Mucosa of rectum (tissue), 2 donors: ENCODE data around the gene NTRK1.
"Not testable (repeated sequence)": the region's sequence is repeated elsewhere in the genome, so short reads cannot be mapped to it uniquely, and the experiment has no call there.

ENCODE experiments used
- H3K27ac ChIP-seq, 2 donors: one replicate each; pipeline ENCODE4 v1.7.0; 2013; ENCODE audit warnings: inconsistent platforms in 2 of 2, low read depth in 2 of 2, low read length in 2 of 2
- H3K27me3 ChIP-seq, 2 donors: one replicate each; pipeline ENCODE4 v1.7.0; 2013; ENCODE audit warnings: low read length in 2 of 2; ENCODE audit not compliant: control insufficient read depth in 2 of 2, insufficient read depth in 2 of 2
- H3K36me3 ChIP-seq, 2 donors: one replicate each; pipeline ENCODE4 v1.7.0; 2013; ENCODE audit warnings: low read length in 2 of 2; ENCODE audit not compliant: control insufficient read depth in 2 of 2, insufficient read depth in 2 of 2
- H3K4me1 ChIP-seq, 2 donors: one replicate each; pipeline ENCODE4 v1.7.0; 2013; ENCODE audit warnings: low read length in 2 of 2, mild to moderate bottlenecking in 1 of 2; ENCODE audit not compliant: control insufficient read depth in 2 of 2, insufficient read depth in 2 of 2
- H3K4me3 ChIP-seq, 2 donors: one replicate each; pipeline ENCODE4 v1.7.0; 2013; ENCODE audit warnings: low read length in 2 of 2
- H3K9ac ChIP-seq, 2 donors: one replicate each; pipeline ENCODE4 v1.7.0; 2013; ENCODE audit warnings: low read length in 2 of 2, low read depth in 1 of 2, mild to moderate bottlenecking in 1 of 2
- H3K9me3 ChIP-seq, 2 donors: one replicate each; pipeline ENCODE4 v1.7.0; 2013; ENCODE audit warnings: low read length in 2 of 2; ENCODE audit not compliant: control insufficient read depth in 2 of 2
- donor health status: healthy.
- donor health status: Normal muscosa, but diverticular disease.

The NTRK1 gene

GRCh38 chr1:156922986-156923669 is 62.5 kb downstream of the NTRK1 start:
- peaks cover 4 to 8% of the 10 kb centered on the region in 2 donors for H3K4me1 ChIP-seq
- no peaks in the 10 kb centered on the region for H3K36me3 ChIP-seq
- H3K9ac ChIP-seq = no peak overlapping the region
- peaks cover 64 to 71% of the 10 kb centered on the region in 2 donors for H3K27me3 ChIP-seq
- H3K27ac ChIP-seq = no peak overlapping the region
- H3K4me3 ChIP-seq = no peak overlapping the region
- H3K9me3 ChIP-seq = no peaks in the 10 kb centered on the region

DNA sequence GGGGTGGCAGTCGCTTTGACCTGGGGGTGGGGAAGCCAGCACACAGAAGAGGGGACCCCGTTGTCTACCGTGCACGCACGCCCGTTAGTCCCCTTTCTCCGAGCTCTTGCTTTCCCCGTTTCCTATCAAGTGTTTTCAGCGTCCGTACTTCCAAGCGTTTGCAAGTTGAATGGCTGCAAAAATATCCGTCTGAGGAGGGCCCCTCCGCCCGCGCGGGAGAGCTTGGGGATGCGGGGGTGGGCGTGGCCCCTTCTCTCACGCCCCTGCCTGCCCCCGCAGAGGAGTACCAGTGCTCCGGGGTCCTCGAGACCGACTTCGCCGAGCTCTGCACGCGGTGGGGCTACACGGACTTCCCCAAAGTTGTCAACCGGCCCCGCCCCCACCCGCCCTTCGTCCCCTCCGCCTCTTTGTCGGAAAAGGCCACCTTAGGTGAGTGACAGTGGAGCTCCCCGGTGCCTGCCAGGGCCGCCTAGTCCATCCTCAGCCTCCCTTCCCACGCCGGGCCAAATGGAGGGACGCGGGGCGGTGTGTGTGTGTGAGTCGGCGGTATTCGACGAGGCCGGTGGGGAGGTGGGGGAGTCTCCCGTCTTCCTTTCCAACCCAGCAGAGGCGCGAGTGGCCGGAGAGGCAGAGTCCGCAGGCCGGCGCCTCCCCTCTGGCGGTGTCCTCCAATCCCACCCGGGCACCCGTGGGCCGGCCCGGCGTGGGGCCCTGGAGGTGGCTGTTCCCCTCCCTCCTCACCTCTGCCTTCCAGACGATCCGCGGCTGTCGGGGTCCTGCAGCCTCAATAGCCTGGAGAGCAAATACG is 63.2 kb downstream of the NTRK1 start:
- peaks cover 4 to 8% of the 10 kb centered on the region in 2 donors for H3K4me1 ChIP-seq
- H3K36me3 ChIP-seq = no peaks in the 10 kb centered on the region
- H3K9me3 ChIP-seq = no peaks in the 10 kb centered on the region
- peaks cover 66 to 72% of the 10 kb centered on the region in 2 donors for H3K27me3 ChIP-seq
- no peak overlapping the region for H3K9ac ChIP-seq
- no peak overlapping the region for H3K27ac ChIP-seq
- H3K4me3 ChIP-seq = no peak overlapping the region

DNA sequence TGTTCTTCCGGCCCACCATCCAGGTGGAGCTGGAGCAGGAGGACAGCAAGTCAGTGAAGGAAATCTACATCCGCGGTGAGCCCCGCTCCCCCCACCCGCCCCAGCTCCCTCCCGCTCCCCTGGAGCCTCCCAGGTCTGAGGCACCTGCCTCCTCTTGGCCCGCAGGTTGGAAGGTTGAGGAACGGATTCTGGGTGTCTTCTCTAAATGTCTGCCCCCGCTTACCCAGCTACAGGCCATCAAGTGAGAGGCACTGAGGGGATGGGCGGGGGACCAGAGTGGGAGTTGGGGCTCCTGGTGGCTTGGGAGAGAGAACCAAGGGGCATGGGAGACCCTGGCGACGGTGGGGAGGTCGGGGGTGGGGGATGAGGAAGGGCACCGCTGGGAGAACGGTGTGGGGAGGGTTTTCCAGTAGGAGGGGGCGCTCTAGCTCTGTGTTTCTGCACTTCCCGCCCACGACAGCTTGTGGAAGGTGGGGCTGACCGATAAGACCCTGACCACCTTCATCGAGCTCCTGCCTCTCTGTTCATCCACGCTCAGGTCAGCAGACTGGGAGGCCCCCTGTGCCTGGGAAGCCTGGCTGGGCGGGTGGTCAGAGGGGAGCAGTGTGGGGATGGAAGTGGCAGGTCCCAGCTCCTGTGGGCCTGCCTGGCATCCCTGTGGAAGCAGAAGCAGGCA is 64.0 kb downstream of the NTRK1 start:
- H3K4me3 ChIP-seq = no peak overlapping the region
- peaks cover 4 to 8% of the 10 kb centered on the region in 2 donors for H3K4me1 ChIP-seq
- no peak overlapping the region for H3K27ac ChIP-seq
- H3K27me3 ChIP-seq = peaks cover 71 to 80% of the 10 kb centered on the region in 2 donors
- H3K9me3 ChIP-seq = no peaks in the 10 kb centered on the region
- no peaks in the 10 kb centered on the region for H3K36me3 ChIP-seq
- no peak overlapping the region for H3K9ac ChIP-seq

GRCh38 chr1:156925154-156926010 is 64.7 kb downstream of the NTRK1 start:
- no peak overlapping the region for H3K4me3 ChIP-seq
- peaks cover 2 to 8% of the 10 kb centered on the region in 2 donors for H3K4me1 ChIP-seq
- no peak overlapping the region for H3K9ac ChIP-seq
- H3K27me3 ChIP-seq = peaks cover 70 to 75% of the 10 kb centered on the region in 2 donors
- H3K9me3 ChIP-seq = no peaks in the 10 kb centered on the region
- no peaks in the 10 kb centered on the region for H3K36me3 ChIP-seq
- no peak overlapping the region for H3K27ac ChIP-seq

GRCh38 chr1:156926175-156926574 is 65.5 kb downstream of the NTRK1 start:
- Histone ChIP-seq H3K9me3 (no peaks in the 10 kb centered on the region), H3K9ac (no peak overlapping the region), H3K4me3 (no peak overlapping the region), H3K36me3 (no peaks in the 10 kb centered on the region), H3K27ac (no peak overlapping the region), H3K27me3 (peaks cover 65 to 68% of the 10 kb centered on the region in 2 donors), H3K4me1 (peaks cover 0 to 8% of the 10 kb centered on the region in 2 donors)

DNA sequence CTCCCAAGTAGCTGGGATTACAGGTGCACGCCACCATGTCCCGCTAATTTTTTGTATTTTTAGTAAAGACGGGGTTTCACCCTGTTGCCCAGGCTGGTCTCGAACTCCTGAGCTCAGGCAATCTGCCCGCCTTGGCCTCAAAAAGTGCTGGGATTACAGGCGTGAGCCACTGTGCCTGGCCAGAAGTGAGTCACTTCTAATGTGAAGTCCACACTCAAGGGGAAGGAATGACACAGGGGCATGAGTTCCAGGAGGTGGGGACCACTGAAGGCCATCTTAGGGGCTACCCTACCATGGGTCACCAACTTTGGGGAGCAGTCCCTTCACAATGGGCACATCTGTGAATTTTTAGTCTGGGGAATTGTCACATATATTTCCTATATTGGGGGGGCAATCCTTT is 66.0 kb downstream of the NTRK1 start:
- H3K9me3 ChIP-seq, H3K9ac ChIP-seq, H3K27ac ChIP-seq, H3K4me3 ChIP-seq, H3K36me3 ChIP-seq: not testable (repeated sequence)
- Histone ChIP-seq H3K4me1 (peaks cover 0 to 11% of the 10 kb centered on the region in 2 donors), H3K27me3 (peaks cover 60 to 63% of the 10 kb centered on the region in 2 donors)

- Histone ChIP-seq H3K4me3 (peak overlapping the region; percentile 26 to 49), H3K27ac (no peak overlapping the region), H3K9ac (no peak overlapping the region), H3K4me1 (peaks cover 0 to 14% of the 10 kb centered on the region in 2 donors), H3K36me3 (no peaks in the 10 kb centered on the region), H3K9me3 (no peaks in the 10 kb centered on the region), H3K27me3 (peaks cover 53 to 55% of the 10 kb centered on the region in 2 donors)
Observed at GRCh38 chr1:156927215-156928042, 66.8 kb downstream of the NTRK1 start.

DNA sequence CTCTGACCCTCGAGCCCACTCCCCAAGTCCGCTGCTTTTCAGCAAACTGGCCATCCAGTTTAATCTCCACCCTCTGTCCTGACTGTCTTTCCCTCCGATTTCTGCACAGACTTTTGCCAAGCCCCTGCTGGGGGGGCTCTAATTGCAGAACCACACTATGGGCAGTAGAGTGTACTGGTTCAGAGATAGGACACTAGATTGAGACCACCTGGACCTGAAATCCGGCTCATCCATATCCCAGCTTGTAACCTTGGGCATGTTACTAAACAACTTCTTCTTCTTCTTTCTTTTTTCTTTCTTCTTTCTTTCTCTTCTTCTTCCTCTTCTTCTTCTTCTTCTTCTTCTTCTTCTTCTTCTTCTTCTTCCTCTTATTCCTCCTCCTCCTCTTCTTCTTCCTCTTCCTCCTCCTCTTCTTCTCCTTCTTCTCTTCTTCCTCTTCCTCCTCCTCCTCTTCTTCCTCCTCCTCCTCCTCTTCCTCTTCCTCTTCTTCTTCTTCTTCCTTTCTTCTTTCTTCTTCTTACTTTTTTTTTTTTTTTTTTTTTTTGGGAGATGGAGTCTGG is 67.5 kb downstream of the NTRK1 start:
- no peak overlapping the region for H3K9ac ChIP-seq
- no peak overlapping the region for H3K27ac ChIP-seq
- H3K4me3 ChIP-seq = no peak overlapping the region
- H3K4me1 ChIP-seq = peaks cover 0 to 14% of the 10 kb centered on the region in 2 donors
- no peaks in the 10 kb centered on the region for H3K9me3 ChIP-seq
- peaks cover 46 to 48% of the 10 kb centered on the region in 2 donors for H3K27me3 ChIP-seq
- H3K36me3 ChIP-seq = no peaks in the 10 kb centered on the region
